Suppressor macrophage (primary cell): ENCODE data around the gene TSPY9.
"Not testable (repeated sequence)": the region's sequence is repeated elsewhere in the genome, so short reads cannot be mapped to it uniquely, and the experiment has no call there.

Experiments
- DNase-seq, 4 experiments: peaks; one replicate each; pipeline ENCODE4 v3.0.0-alpha.2; 2020 to 2022
- total RNA-seq, 17 experiments: gene quantifications; one replicate each; lab custom pipeline; 2026; ENCODE audit warnings: mixed read lengths in 6 of 17, inconsistent platforms in 3 of 17; lab: John Stamatoyannopoulos, UW

TSPY9 gene, protein sequence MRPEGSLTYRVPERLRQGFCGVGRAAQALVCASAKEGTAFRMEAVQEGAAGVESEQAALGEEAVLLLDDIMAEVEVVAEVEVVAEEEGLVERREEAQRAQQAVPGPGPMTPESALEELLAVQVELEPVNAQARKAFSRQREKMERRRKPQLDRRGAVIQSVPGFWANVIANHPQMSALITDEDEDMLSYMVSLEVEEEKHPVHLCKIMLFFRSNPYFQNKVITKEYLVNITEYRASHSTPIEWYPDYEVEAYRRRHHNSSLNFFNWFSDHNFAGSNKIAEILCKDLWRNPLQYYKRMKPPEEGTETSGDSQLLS
- total RNA-seq: 0 reads per million in 17 experiments

GRCh38 chrY:9486967-9487366 is at the start of gene TSPY9:
TSPY9 (plus strand) TSS chrY:9487267; CDS start chrY:9487313, 46 bp downstream.
- DNase-seq: not testable (repeated sequence)

- DNase-seq: not testable (repeated sequence)
Measured at GRCh38 chrY:9466655-9467054, 20.4 kb upstream of the TSPY9 start, which contains the start of gene TSPY1. TSPY1 (plus strand) TSS chrY:9466955; CDS start chrY:9467001, 46 bp downstream.

DNA sequence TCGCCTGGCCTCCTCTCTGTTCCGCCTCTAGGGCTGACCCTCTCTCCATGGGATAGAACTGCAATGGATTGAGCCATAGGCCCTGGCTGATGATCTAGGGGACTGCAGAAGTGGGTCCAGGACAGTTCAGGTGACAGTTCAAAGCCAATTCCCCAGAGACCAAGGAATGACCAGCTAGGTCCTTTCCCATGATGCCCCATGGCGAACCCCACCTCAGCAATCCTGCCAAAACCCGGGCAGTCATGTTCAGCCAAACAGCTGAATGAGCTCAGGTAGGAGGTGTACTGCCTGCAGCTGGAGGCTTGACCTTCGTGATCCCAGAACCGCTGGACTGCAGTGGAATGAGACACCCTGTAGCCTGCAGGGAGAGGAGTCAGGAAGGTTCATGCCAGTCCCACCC is 17.3 kb downstream of the TSPY9 start:
- DNase-seq: not testable (repeated sequence)

- not testable (repeated sequence) for DNase-seq
Measured at GRCh38 chrY:9516287-9516686, 29.2 kb downstream of the TSPY9 start.

- not testable (repeated sequence) for DNase-seq
Measured at GRCh38 chrY:9527580-9527979, 40.5 kb downstream of the TSPY9 start, which contains the start of gene TSPY10. TSPY10 (plus strand) TSS chrY:9527880; CDS start chrY:9527926, 46 bp downstream.
